ENCODE results near the gene CSNK2B. TPM values are rescaled to one million over a fixed set of nuclear protein-coding genes. Genes with fewer than 3 reads are reported as not detected.

Gene CSNK2B
- total and polyA plus RNA-seq, 9 of the 15 experiments (the other 6 are each of a cell fraction or from before 2014, with no cell fraction given) = 120 to 1,126 (median 529) TPM

DNA sequence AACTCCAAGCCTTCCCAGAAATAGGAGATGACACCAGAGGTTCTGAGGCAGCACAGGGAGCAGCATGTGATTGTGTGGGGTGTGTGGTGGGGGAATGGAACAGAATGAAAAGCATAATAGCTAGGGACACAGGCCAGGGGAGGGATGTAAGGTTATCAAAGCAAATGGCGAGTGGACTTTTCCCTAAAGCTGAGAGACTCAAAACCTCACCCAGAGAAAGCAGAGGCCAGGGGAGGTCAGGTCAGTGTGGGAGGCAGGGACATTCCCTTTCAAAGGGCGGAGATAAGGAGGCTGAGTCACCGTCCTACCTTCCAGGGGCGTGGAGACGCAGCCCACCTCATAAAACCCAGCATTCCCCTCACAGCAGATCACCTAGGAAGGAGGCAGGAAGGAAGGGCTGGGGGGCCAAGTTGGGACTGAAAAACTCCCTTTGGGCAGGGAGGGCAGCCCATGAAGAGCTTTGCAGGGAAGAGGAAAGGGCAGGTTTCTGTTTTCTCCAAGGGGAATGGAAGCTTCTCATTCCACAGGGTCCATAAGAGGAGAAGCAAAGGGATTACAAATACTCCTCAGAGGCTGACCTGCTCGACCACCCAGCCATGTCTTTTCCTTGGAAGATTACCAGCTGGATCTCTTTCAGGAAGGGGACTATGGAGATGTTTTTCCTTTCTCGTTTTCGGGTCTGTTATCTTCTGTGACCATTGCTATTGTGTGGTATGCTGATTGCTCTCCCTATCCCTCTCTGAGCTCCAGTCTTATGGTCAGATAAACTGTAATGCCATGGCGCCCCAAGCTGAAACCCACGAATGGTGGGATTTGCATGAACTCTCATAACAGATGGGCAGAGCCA lies 24.6 kb downstream of the CSNK2B start (continued):
- TF ChIP-seq ZNF407 (IDR thresholded peaks at IDR 0.05; ENCODE audit: low read depth) = no peak
- TF ChIP-seq TCF7L2 (IDR thresholded peaks at IDR 0.05; ENCODE audit: low read depth, low read length) = no peak; the same call in 1 of the 2 replicates
- no peak for TF ChIP-seq ZNF347 (CRISPR knock-in tag; IDR thresholded peaks at IDR 0.05; ENCODE audit: low read depth)
- TF ChIP-seq MYC (IDR thresholded peaks at IDR 0.05; ENCODE audit: low read depth, low read length) = peak; percentile 27; the same call in 1 of the 2 replicates
- peak; percentile 75; the same call in 1 of the 2 replicates for TF ChIP-seq MYC (CRISPR knock-in tag; IDR thresholded peaks at IDR 0.05; ENCODE audit: borderline replicate concordance, low read depth)
- TF ChIP-seq CHD4 (IDR thresholded peaks at IDR 0.05; ENCODE audit: insufficient read depth, insufficient replicate concordance, low read depth, low read length, poor library complexity, severe bottlenecking) = peak; percentile 88
- TF ChIP-seq GTF2E2 (tag; IDR thresholded peaks at IDR 0.05) = peak; percentile 75; the same call in 1 of the 2 replicates
- peak; percentile 95 for TF ChIP-seq TCF7 (IDR thresholded peaks at IDR 0.05; ENCODE audit: borderline replicate concordance)
- 0 out of 2 replicates have a peak, but pooled peaks have one; percentile 41 for TF ChIP-seq HDAC8 (tag; IDR thresholded peaks at IDR 0.05)
- TF ChIP-seq ZNF766 (CRISPR knock-in tag; conservative IDR thresholded peaks at IDR 0.05) = no peak
- peak; percentile 63; the same call in 1 of the 2 replicates for TF ChIP-seq TRIM28 (IDR thresholded peaks at IDR 0.05)
- no peak for TF ChIP-seq XRCC3 (IDR thresholded peaks at IDR 0.05)
- TF ChIP-seq MLX (CRISPR knock-in tag; conservative IDR thresholded peaks at IDR 0.05) = no peak
- TF ChIP-seq ZBTB2 (IDR thresholded peaks at IDR 0.05) = peak; percentile 93
- peak; percentile 63 for TF ChIP-seq HMGN3 (IDR thresholded peaks at IDR 0.05; ENCODE audit: borderline replicate concordance, extremely low read depth, insufficient read length, low read depth, low read length)
- no peak for TF ChIP-seq SPI1 (IDR thresholded peaks at IDR 0.05; ENCODE audit: borderline replicate concordance, low read depth, low read length)
